Ureter (tissue), 1 donor: ENCODE measurements around the gene MINDY4. TPM values are rescaled to one million over a fixed set of nuclear protein-coding genes. Genes with fewer than 3 reads are reported as not detected.

Experiments used
- DNase-seq: peaks from one replicate; pipeline ENCODE4 v3.0.0-alpha.2; 2020; ENCODE audit warnings: low spot score
- total RNA-seq: library from RNA; stranded (reverse); gene quantifications from one replicate; pipeline ENCODE4 v1.2.4, GENCODE V29; 2023
- donor health status: DM: yes; HTN: yes; CAD: no.

The MINDY4 gene
- total RNA-seq, 1 donor from 2014 or later = 16.8 TPM

- DNase-seq = no peak
These were observed 143.9 kb downstream of the MINDY4 start for GRCh38 chr7:30915005-30915601.

DNA sequence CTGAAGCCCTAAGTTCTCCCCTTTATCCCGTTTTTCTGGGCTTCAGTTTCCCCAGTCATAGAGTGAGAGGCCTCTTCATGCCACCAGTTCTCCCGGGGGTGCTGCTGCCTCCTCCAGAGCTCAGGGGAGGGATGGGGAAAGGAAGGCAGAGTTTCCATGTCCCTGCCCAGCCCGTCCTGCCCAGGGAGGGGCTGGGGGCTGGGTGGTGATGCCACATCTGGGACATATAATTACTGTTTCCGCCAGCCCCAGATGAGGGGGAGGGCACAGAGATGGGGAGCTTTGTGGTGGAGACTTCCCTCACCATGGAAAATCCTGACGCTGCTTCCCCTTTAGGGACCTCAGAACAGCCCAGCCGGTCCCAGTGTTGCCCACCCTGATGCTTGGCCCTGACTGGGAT, 144.5 kb downstream of the MINDY4 start:
- DNase-seq = no peak

GRCh38 chr7:30916255-30916654, 145.0 kb downstream of the MINDY4 start:
- no peak for DNase-seq

DNA sequence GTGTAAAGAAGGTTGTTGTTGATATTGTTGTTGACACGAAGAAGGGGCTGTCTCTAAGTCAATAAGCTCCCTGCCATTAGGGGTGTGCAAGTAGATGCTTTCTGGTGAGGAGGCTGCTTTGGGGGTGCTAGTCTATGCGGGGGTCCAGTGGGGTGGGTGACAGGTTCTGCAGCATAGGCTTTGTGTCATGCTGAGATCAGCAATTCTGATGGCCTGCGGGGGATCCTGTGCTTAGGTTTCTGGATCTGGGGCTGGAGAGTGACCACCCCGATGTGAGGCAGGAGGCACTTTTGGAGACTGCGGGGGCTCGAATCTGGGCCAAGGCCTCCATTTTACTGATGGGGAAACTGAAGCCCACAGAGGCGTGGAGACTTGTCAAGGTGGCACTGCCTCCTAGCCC, 145.6 kb downstream of the MINDY4 start:
- DNase-seq = no peak

DNA sequence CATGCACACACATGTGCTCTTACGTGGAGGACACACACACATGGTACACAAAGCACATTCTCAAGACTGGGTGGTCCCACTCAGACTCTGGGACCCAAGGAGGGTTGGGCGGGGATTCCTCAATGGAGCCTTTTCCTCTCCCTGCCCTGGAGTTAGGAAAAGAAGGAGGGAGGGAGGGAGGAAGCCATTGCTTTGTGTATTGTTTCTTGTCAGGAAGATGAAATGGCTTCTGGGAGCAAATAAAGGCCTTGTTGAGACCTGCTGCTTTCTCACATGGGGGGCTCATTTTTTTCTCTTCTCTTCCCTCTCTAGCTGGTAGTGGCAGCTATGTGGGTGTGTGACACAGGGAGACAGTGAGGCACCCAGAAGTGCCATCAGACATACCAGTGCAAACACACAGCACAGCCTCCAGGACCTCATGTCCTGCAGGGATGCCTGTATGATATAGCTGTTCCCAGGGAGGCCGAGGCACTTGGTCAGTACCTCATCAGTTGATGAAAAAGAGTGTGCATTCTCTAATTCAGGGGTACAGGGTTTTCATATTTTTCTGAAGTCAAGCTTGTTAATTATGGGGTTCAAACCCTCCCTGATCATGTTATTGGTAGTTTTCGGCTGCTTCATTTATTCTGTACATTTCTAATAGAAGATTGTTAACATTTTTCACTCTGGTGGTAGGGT, 146.1 kb downstream of the MINDY4 start:
- DNase-seq = no peak

- DNase-seq = no peak
These were observed 147.5 kb downstream of the MINDY4 start for GRCh38 chr7:30918676-30919075.

DNA sequence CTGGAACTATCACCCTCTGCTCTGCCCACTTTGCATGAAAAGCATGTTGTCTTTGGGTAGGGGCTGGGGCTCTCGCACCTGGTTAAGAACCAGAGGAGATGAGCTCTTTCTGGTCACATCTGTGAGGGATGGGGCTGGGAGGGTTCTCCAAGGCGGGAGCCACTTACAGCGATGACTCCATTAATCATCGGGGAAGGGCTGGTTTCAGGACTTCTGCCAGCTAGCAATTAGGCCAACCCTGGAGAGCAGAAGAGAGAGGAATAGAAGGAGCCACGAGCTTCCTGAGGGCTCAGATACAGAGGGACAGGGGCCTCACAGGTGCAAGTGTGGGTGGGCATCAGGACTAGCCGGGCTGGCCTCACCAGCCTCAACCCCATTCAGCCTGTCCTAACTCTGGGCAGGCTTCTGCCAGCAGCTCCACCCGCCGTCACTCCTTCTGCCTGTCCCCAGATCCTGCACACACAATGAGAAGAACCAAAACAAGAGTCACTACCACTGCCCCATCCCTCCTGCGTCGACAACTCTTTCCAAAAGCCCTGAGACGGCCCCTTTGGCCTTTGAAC, 148.9 kb downstream of the MINDY4 start:
- no peak for DNase-seq

DNA sequence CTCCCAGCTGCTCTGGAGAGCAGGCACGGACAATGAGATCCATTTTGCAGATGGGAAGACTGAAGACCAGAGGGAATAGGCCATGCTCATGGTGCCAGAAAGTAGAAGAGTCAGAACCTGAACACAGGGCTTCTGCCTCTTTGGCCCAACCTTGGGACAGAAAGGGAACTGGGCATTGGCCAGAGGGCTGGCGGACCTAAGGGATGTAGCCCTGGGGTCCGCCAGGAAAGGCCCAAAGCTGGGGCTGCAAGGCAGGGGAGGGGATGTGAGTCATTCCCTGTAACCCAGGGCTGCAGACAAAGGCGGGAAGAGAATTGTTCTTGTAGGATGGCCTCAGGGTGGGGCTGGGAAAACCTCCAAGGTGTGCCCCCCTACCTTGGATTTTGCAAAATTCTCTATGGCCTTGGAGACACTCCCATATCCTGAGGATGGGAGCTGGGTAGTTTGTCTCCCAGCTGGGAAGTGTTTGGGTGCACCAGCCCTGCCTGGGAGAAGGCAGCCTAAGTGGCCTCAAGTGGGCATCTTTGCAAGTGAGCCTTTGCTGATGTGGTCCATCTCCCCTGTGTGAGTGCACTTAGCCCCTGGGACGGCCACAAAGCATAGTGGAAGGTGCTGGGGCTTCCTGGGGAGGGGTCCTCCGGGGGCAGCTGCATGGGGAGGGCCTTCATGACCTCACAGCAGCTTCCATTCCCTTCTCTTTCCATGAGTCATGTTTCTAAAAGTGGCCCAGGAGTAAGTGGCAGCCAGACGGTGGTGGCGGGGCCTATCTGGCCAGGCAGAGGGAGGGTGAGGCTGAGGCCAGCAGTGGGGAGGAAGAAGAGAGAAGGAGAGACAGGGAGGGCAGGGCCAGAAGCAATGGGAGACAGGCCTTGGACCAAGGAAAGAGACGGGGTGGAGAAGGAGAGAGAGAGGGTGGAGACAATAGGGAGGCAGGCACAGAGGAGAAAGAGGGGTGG, 149.6 kb downstream of the MINDY4 start:
- DNase-seq = peak; percentile 49

- DNase-seq = peak; percentile 38
These were observed 150.6 kb downstream of the MINDY4 start for GRCh38 chr7:30921540-30922401.

GRCh38 chr7:30922596-30922995, 151.4 kb downstream of the MINDY4 start:
- DNase-seq = peak; percentile 33

DNA sequence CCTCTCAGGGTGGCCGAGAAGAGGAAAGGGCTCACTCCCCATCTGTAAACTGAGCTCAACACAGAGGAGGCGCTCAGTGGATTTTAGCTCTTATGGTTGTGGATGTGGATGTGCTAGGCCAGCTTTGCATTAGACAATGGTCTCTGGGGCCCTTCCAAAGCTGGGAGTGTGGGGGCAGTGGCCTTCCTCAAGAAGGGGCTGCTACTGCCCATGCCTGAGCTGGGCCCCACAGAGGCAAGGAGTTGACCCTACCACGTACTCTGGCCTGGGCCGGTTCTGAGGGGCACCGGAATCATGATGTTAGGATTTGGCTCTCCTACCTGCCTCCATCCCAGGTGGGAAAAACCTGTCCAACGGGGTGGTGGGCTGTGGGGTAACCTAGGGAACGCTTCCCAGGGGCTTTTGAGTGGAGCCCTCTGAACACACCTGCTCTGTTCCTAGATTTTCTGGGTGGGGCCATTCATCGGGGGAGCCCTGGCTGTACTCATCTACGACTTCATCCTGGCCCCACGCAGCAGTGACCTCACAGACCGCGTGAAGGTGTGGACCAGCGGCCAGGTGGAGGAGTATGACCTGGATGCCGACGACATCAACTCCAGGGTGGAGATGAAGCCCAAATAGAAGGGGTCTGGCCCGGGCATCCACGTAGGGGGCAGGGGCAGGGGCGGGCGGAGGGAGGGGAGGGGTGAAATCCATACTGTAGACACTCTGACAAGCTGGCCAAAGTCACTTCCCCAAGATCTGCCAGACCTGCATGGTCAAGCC, 152.0 kb downstream of the MINDY4 start:
- peak; percentile 38 for DNase-seq

DNA sequence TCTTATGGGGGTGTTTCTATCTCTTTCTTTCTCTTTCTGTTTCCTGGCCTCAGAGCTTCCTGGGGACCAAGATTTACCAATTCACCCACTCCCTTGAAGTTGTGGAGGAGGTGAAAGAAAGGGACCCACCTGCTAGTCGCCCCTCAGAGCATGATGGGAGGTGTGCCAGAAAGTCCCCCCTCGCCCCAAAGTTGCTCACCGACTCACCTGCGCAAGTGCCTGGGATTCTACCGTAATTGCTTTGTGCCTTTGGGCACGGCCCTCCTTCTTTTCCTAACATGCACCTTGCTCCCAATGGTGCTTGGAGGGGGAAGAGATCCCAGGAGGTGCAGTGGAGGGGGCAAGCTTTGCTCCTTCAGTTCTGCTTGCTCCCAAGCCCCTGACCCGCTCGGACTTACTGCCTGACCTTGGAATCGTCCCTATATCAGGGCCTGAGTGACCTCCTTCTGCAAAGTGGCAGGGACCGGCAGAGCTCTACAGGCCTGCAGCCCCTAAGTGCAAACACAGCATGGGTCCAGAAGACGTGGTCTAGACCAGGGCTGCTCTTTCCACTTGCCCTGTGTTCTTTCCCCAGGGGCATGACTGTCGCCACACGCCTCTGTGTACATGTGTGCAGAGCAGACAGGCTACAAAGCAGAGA, 152.7 kb downstream of the MINDY4 start:
- DNase-seq = peak; percentile 35

- no peak for DNase-seq
These were observed 153.4 kb downstream of the MINDY4 start for GRCh38 chr7:30924624-30925023.

DNA sequence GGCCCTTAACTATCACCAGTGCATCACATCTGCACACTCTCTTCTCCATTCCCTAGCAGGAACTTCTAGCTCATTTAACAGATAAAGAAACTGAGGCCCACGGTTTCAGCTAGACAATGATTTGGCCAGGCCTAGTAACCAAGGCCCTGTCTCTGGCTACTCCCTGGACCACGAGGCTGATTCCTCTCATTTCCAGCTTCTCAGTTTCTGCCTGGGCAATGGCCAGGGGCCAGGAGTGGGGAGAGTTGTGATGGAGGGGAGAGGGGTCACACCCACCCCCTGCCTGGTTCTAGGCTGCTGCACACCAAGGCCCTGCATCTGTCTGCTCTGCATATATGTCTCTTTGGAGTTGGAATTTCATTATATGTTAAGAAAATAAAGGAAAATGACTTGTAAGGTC, 153.9 kb downstream of the MINDY4 start:
- DNase-seq = no peak

GRCh38 chr7:30925913-30926312, 154.7 kb downstream of the MINDY4 start:
- DNase-seq = peak; percentile 38

DNA sequence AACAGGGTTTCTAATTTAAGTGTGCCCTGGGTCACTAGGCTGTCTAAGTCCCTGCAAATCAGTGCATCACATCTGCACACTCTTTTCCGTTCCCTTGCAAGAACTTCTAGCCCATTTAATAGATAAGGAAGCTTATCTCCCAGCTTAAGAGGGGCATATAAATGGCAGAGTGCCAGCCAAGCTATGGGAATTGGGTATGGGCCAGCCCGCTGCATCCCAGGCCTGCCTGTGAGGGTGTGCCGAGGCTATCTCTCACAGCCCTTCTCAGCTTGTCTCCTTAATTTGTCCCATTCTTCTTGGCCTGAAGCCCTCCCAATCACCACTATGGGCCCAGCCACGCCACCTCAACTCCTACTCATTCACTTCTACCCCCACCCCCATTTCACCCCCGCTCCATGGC, 155.1 kb downstream of the MINDY4 start:
- DNase-seq = no peak

DNA sequence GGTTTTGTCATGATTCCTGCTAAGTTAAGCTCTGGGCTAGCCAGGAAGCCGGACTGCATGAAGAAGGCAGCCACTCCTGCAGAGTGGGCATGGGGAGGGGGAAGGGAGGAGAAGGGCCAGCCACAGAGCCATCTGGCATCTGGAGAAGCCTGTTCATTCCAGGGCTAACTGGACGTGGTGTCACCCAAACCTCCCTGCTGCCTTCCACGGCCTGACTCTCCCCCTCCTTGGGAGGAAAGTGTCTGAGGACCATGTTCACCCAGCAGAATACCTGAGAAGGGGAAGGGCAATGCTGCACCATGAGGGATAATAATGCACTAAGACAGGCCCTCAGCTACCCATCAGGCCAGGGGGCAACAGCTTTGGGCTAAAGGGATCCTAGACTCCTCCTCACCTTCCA, 155.8 kb downstream of the MINDY4 start:
- no peak for DNase-seq

- DNase-seq = no peak
These were observed 156.3 kb downstream of the MINDY4 start for GRCh38 chr7:30927559-30927958.

GRCh38 chr7:30928254-30928872, 157.1 kb downstream of the MINDY4 start:
- no peak for DNase-seq

- no peak for DNase-seq
These were observed 158.5 kb downstream of the MINDY4 start for GRCh38 chr7:30929686-30930085.
